Measurements from ENCODE around the gene ETV6.

ETV6 gene

GRCh38 chr12:11697670-11698387 is 48.4 kb downstream of the ETV6 start:
- Histone ChIP-seq H3K9me3 (ENCODE audit: insufficient read depth, low read length) (no peaks in the 10 kb centered on the region), H3K36me3 (ENCODE audit: insufficient read depth, insufficient read length, low read length) (no peaks in the 10 kb centered on the region), H3K9ac (ENCODE audit: insufficient read length, low read depth) (no peak overlapping the region), H3K4me3 (ENCODE audit: insufficient read length, low read depth) (no peak overlapping the region), H3K27me3 (ENCODE audit: insufficient read depth, insufficient read length) (no peaks in the 10 kb centered on the region), H3K4me1 (ENCODE audit: insufficient read depth, insufficient read length) (no peaks in the 10 kb centered on the region)
- DNase-seq (ENCODE audit: low read depth, low spot score): no peak
- TF ChIP-seq YY1 (IDR thresholded peaks at IDR 0.05; ENCODE audit: insufficient read depth, insufficient read length) (no peak), ZNF274 (IDR thresholded peaks at IDR 0.05; ENCODE audit: low read depth, low read length) (no peak), SUZ12 (IDR thresholded peaks at IDR 0.05; ENCODE audit: extremely low read depth, insufficient read depth, insufficient read length) (no peak)

GRCh38 chr12:11698729-11699128 is 49.3 kb downstream of the ETV6 start:
- Histone ChIP-seq H3K4me1 (ENCODE audit: insufficient read depth, insufficient read length) (no peaks in the 10 kb centered on the region), H3K36me3 (ENCODE audit: insufficient read depth, insufficient read length, low read length) (no peaks in the 10 kb centered on the region), H3K4me3 (ENCODE audit: insufficient read length, low read depth) (no peak overlapping the region), H3K9me3 (ENCODE audit: insufficient read depth, low read length) (no peaks in the 10 kb centered on the region), H3K27me3 (ENCODE audit: insufficient read depth, insufficient read length) (no peaks in the 10 kb centered on the region), H3K9ac (ENCODE audit: insufficient read length, low read depth) (no peak overlapping the region)
- TF ChIP-seq ZNF274 (IDR thresholded peaks at IDR 0.05; ENCODE audit: low read depth, low read length) (no peak), YY1 (IDR thresholded peaks at IDR 0.05; ENCODE audit: insufficient read depth, insufficient read length) (no peak), SUZ12 (IDR thresholded peaks at IDR 0.05; ENCODE audit: extremely low read depth, insufficient read depth, insufficient read length) (no peak)
- no peak for DNase-seq (ENCODE audit: low read depth, low spot score)

GRCh38 chr12:11701433-11701832 is 52.0 kb downstream of the ETV6 start:
- Histone ChIP-seq H3K4me1 (ENCODE audit: insufficient read depth, insufficient read length) (peaks cover under 1% of the 10 kb centered on the region), H3K9me3 (ENCODE audit: insufficient read depth, low read length) (no peaks in the 10 kb centered on the region), H3K27me3 (ENCODE audit: insufficient read depth, insufficient read length) (no peaks in the 10 kb centered on the region), H3K9ac (ENCODE audit: insufficient read length, low read depth) (no peak overlapping the region), H3K36me3 (ENCODE audit: insufficient read depth, insufficient read length, low read length) (no peaks in the 10 kb centered on the region), H3K4me3 (ENCODE audit: insufficient read length, low read depth) (no peak overlapping the region)
- no peak for TF ChIP-seq SUZ12 (IDR thresholded peaks at IDR 0.05; ENCODE audit: extremely low read depth, insufficient read depth, insufficient read length)
- no peak for TF ChIP-seq ZNF274 (IDR thresholded peaks at IDR 0.05; ENCODE audit: low read depth, low read length)
- no peak for TF ChIP-seq YY1 (IDR thresholded peaks at IDR 0.05; ENCODE audit: insufficient read depth, insufficient read length)
- no peak for DNase-seq (ENCODE audit: low read depth, low spot score)

GRCh38 chr12:11702959-11703358 is 53.5 kb downstream of the ETV6 start:
- TF ChIP-seq YY1 (IDR thresholded peaks at IDR 0.05; ENCODE audit: insufficient read depth, insufficient read length) (no peak), ZNF274 (IDR thresholded peaks at IDR 0.05; ENCODE audit: low read depth, low read length) (no peak), SUZ12 (IDR thresholded peaks at IDR 0.05; ENCODE audit: extremely low read depth, insufficient read depth, insufficient read length) (no peak)
- peaks cover 4% of the 10 kb centered on the region for H3K4me1 ChIP-seq (ENCODE audit: insufficient read depth, insufficient read length)

GRCh38 chr12:11703378-11703777 is 53.9 kb downstream of the ETV6 start:
- H3K27me3 ChIP-seq (ENCODE audit: insufficient read depth, insufficient read length): no peaks in the 10 kb centered on the region
- H3K36me3 ChIP-seq (ENCODE audit: insufficient read depth, insufficient read length, low read length): no peaks in the 10 kb centered on the region
- H3K4me1 ChIP-seq (ENCODE audit: insufficient read depth, insufficient read length): peaks cover 4% of the 10 kb centered on the region
- H3K4me3 ChIP-seq (ENCODE audit: insufficient read length, low read depth): no peak overlapping the region
- H3K9me3 ChIP-seq (ENCODE audit: insufficient read depth, low read length): no peaks in the 10 kb centered on the region
- no peak overlapping the region for H3K9ac ChIP-seq (ENCODE audit: insufficient read length, low read depth)
- no peak for TF ChIP-seq ZNF274 (IDR thresholded peaks at IDR 0.05; ENCODE audit: low read depth, low read length)
- TF ChIP-seq SUZ12 (IDR thresholded peaks at IDR 0.05; ENCODE audit: extremely low read depth, insufficient read depth, insufficient read length): no peak
- DNase-seq (ENCODE audit: low read depth, low spot score): no peak

More at GRCh38 chr12:11702959-11703358, 53.5 kb downstream of the ETV6 start:
- H3K4me3 ChIP-seq (ENCODE audit: insufficient read length, low read depth): no peak overlapping the region
- no peaks in the 10 kb centered on the region for H3K36me3 ChIP-seq (ENCODE audit: insufficient read depth, insufficient read length, low read length)
- no peaks in the 10 kb centered on the region for H3K27me3 ChIP-seq (ENCODE audit: insufficient read depth, insufficient read length)
- H3K9me3 ChIP-seq (ENCODE audit: insufficient read depth, low read length): no peaks in the 10 kb centered on the region
- no peak overlapping the region for H3K9ac ChIP-seq (ENCODE audit: insufficient read length, low read depth)
- no peak for DNase-seq (ENCODE audit: low read depth, low spot score)

GRCh38 chr12:11704089-11704488 is 54.6 kb downstream of the ETV6 start:
- TF ChIP-seq ZNF274 (IDR thresholded peaks at IDR 0.05; ENCODE audit: low read depth, low read length): no peak
- TF ChIP-seq SUZ12 (IDR thresholded peaks at IDR 0.05; ENCODE audit: extremely low read depth, insufficient read depth, insufficient read length): no peak
- no peak for TF ChIP-seq YY1 (IDR thresholded peaks at IDR 0.05; ENCODE audit: insufficient read depth, insufficient read length)
- Histone ChIP-seq H3K9ac (ENCODE audit: insufficient read length, low read depth) (no peak overlapping the region), H3K4me1 (ENCODE audit: insufficient read depth, insufficient read length) (peaks cover 4% of the 10 kb centered on the region), H3K4me3 (ENCODE audit: insufficient read length, low read depth) (no peak overlapping the region), H3K9me3 (ENCODE audit: insufficient read depth, low read length) (no peaks in the 10 kb centered on the region), H3K36me3 (ENCODE audit: insufficient read depth, insufficient read length, low read length) (no peaks in the 10 kb centered on the region), H3K27me3 (ENCODE audit: insufficient read depth, insufficient read length) (no peaks in the 10 kb centered on the region)
- DNase-seq (ENCODE audit: low read depth, low spot score): no peak

GRCh38 chr12:11705010-11705409 is 55.5 kb downstream of the ETV6 start:
- Histone ChIP-seq H3K9ac (ENCODE audit: insufficient read length, low read depth) (no peak overlapping the region), H3K36me3 (ENCODE audit: insufficient read depth, insufficient read length, low read length) (no peaks in the 10 kb centered on the region), H3K27me3 (ENCODE audit: insufficient read depth, insufficient read length) (no peaks in the 10 kb centered on the region), H3K4me3 (ENCODE audit: insufficient read length, low read depth) (no peak overlapping the region), H3K4me1 (ENCODE audit: insufficient read depth, insufficient read length) (peaks cover 4% of the 10 kb centered on the region), H3K9me3 (ENCODE audit: insufficient read depth, low read length) (no peaks in the 10 kb centered on the region)
- DNase-seq (ENCODE audit: low read depth, low spot score): no peak
- TF ChIP-seq SUZ12 (IDR thresholded peaks at IDR 0.05; ENCODE audit: extremely low read depth, insufficient read depth, insufficient read length) (no peak), YY1 (IDR thresholded peaks at IDR 0.05; ENCODE audit: insufficient read depth, insufficient read length) (no peak), ZNF274 (IDR thresholded peaks at IDR 0.05; ENCODE audit: low read depth, low read length) (no peak)
